CD14-positive monocyte (primary cell): Measurements from ENCODE around the gene DHX57. TPM values are rescaled to one million over a fixed set of nuclear protein-coding genes. Genes with fewer than 3 reads are reported as not detected.

Experiments used
- DNase-seq, 3 donors: peaks; one replicate each; pipeline ENCODE4 v3.0.0-alpha.2; 2011 to 2022
- H2AFZ ChIP-seq: 2 replicates; pipeline ENCODE4 v1.6.0; 2012; ENCODE audit warnings: mild to moderate bottlenecking, low read depth, low read length, inconsistent platforms; ENCODE audit not compliant: insufficient read depth, poor library complexity, severe bottlenecking
- H3K27ac ChIP-seq, 2 donors: 1 replicate in 1 of 2; 2 replicates in 1 of 2; pipeline ENCODE4 v1.5.1; 2012 to 2013; ENCODE audit warnings: low read length in 2 of 2, control low read depth in 1 of 2, inconsistent platforms in 1 of 2, low read depth in 1 of 2, mild to moderate bottlenecking in 1 of 2
- H3K27me3 ChIP-seq, 2 donors: one replicate each; pipeline versions ENCODE4 v1.6.0 to v1.6.1; 2011 to 2013; ENCODE audit warnings: low read length in 2 of 2; ENCODE audit not compliant: control insufficient read depth in 2 of 2, insufficient read depth in 2 of 2
- H3K36me3 ChIP-seq, 2 donors: replicated peaks in 1 of 2; 1 replicate in 1 of 2; 2 replicates in 1 of 2; pipeline versions ENCODE4 v1.5.1 to v1.6.1; 2012 to 2013; ENCODE audit warnings: low read length in 2 of 2, control low read depth in 1 of 2, inconsistent platforms in 1 of 2, mild to moderate bottlenecking in 1 of 2; ENCODE audit not compliant: insufficient read depth in 2 of 2, control insufficient read depth in 1 of 2
- H3K4me1 ChIP-seq, 2 donors: 1 replicate in 1 of 2; 2 replicates in 1 of 2; pipeline versions ENCODE4 v1.5.1 to v1.6.1; 2012 to 2013; ENCODE audit warnings: low read length in 2 of 2, control low read depth in 1 of 2, inconsistent platforms in 1 of 2, mild to moderate bottlenecking in 1 of 2, moderate library complexity in 1 of 2; ENCODE audit not compliant: insufficient read depth in 2 of 2, control insufficient read depth in 1 of 2
- H3K4me2 ChIP-seq: replicated peaks from 2 replicates; pipeline ENCODE3; 2012; ENCODE audit warnings: low read length, moderate library complexity, mild to moderate bottlenecking; ENCODE audit not compliant: poor library complexity, severe bottlenecking; ENCODE audit errors: extremely low read depth
- H3K4me3 ChIP-seq, 3 experiments: fragments of 200-600 bp in 1 of 3; sonication (generic) in 1 of 3; replicated peaks in 1 of 3; 1 replicate in 2 of 3; 2 replicates in 1 of 3; pipeline ENCODE4 v1.5.1; 2011 to 2013; ENCODE audit warnings: low read length in 3 of 3, mild to moderate bottlenecking in 3 of 3, control low read depth in 2 of 3, low read depth in 2 of 3, inconsistent platforms in 1 of 3, moderate library complexity in 1 of 3
- H3K79me2 ChIP-seq: 2 replicates; pipeline ENCODE4 v1.6.0; 2012; ENCODE audit warnings: mild to moderate bottlenecking, control low read depth, inconsistent platforms, low read length, moderate library complexity; ENCODE audit not compliant: insufficient read depth
- H3K9ac ChIP-seq: 2 replicates; pipeline ENCODE4 v1.6.0; 2017; ENCODE audit warnings: low read length, mild to moderate bottlenecking; ENCODE audit not compliant: insufficient read depth, poor library complexity, severe bottlenecking
- H3K9me3 ChIP-seq, 2 donors: replicated peaks in 1 of 2; 1 replicate in 1 of 2; 2 replicates in 1 of 2; pipeline versions ENCODE4 v1.5.1 to v1.6.1; 2012 to 2013; ENCODE audit warnings: low read length in 2 of 2, control low read depth in 1 of 2; ENCODE audit not compliant: control insufficient read depth in 1 of 2, insufficient read depth in 1 of 2
- H4K20me1 ChIP-seq: 2 replicates; pipeline ENCODE4 v1.6.0; 2012; ENCODE audit warnings: mild to moderate bottlenecking, low read length, control low read depth, moderate library complexity; ENCODE audit not compliant: insufficient read depth
- H3K27ac Mint-ChIP-seq, 7 donors: one replicate each; pipeline ENCODE4 v1.8.0; 2020; ENCODE audit warnings: mild to moderate bottlenecking in 7 of 7, mixed read lengths in 7 of 7, moderate library complexity in 6 of 7, inconsistent platforms in 2 of 7
- H3K27me3 Mint-ChIP-seq, 3 donors: one replicate each; pipeline ENCODE4 v1.8.0; 2021 to 2022; ENCODE audit warnings: low read depth in 3 of 3, mild to moderate bottlenecking in 3 of 3, mixed read lengths in 3 of 3, moderate library complexity in 3 of 3, inconsistent platforms in 1 of 3
- H3K36me3 Mint-ChIP-seq, 2 donors: one replicate each; pipeline ENCODE4 v1.8.0; 2020; ENCODE audit warnings: mixed read lengths in 2 of 2, inconsistent platforms in 1 of 2, mild to moderate bottlenecking in 1 of 2
- H3K4me1 Mint-ChIP-seq: one replicate; pipeline ENCODE4 v1.8.0; 2020; ENCODE audit warnings: mild to moderate bottlenecking, mixed read lengths
- H3K4me3 Mint-ChIP-seq, 2 donors: one replicate each; pipeline ENCODE4 v1.8.0; 2020; ENCODE audit warnings: mild to moderate bottlenecking in 2 of 2, mixed read lengths in 2 of 2, moderate library complexity in 1 of 2
- H3K9me3 Mint-ChIP-seq, 7 donors: one replicate each; pipeline ENCODE4 v1.8.0; 2020 to 2022; ENCODE audit warnings: mixed read lengths in 7 of 7, mild to moderate bottlenecking in 6 of 7, moderate library complexity in 6 of 7, inconsistent platforms in 2 of 7
- CTCF ChIP-seq: fragments of 200-600 bp; IDR thresholded peaks from one replicate; pipeline ENCODE4 v1.8.0; 2022; ENCODE audit warnings: antibody characterized with exemption, mild to moderate bottlenecking
- WGBS: methylation state at CpG from one replicate; pipeline ENCODE4 v1.1.5; 2013; ENCODE audit warnings: missing lambda C conversion rate; ENCODE audit not compliant: insufficient coverage; 5-methylcytosine and 5-hydroxymethylcytosine counted together
- intact Hi-C, 2 donors: fragments of 100-400 bp; cut with micrococcal nuclease; formaldehyde crosslinking; loops; one replicate each; pipeline versions ENCODE4 v1.15.0 to v1.15.1; 2023
- polyA plus RNA-seq, 3 donors: library from polyadenylated mRNA; depleted of rRNA in 1 of 3; unstranded in 2 of 3; stranded (reverse) in 1 of 3; fragments of 300-500 nt in 2 of 3; fragments of >200 nt in 1 of 3; fragmentation: Illumina TruSeq in 2 of 3; gene quantifications; 1 replicate in 2 of 3; 2 replicates in 1 of 3; pipeline ENCODE4 v1.2.3, GENCODE V29; 2012 to 2021

DHX57 gene
- polyA plus RNA-seq, 3 donors, result 7.7 to 13.4 (median 12.9) TPM

- DNase-seq, result no peak
- Mint-ChIP-seq H3K27me3 (no peaks in the 10 kb centered on the region), H3K36me3 (peaks cover 16 to 21% of the 10 kb centered on the region in 2 donors), H3K4me3 (no peak overlapping the region), H3K27ac (no peak overlapping the region), H3K9me3 (peaks cover 16 to 32% (median 27%) of the 10 kb centered on the region in 7 donors), H3K4me1 (peaks cover 33% of the 10 kb centered on the region)
- Histone ChIP-seq H3K4me3 (no peak overlapping the region), H3K27ac (no peak overlapping the region), H2AFZ (no peak overlapping the region), H3K36me3 (peaks cover 0 to 4% of the 10 kb centered on the region in 2 donors), H3K4me2 (no peak overlapping the region), H3K9me3 (peaks cover 11 to 12% of the 10 kb centered on the region in 2 donors), H3K27me3 (no peaks in the 10 kb centered on the region), H4K20me1 (no peaks in the 10 kb centered on the region), H3K9ac (no peak overlapping the region), H3K79me2 (peaks cover 56% of the 10 kb centered on the region), H3K4me1 (peaks cover 15 to 17% of the 10 kb centered on the region in 2 donors)
- no peak for TF ChIP-seq CTCF
- intact Hi-C loops, result no loop called here
- WGBS, result 100% methylated on average over 1 of the region's 5 CpGs
Observed at GRCh38 chr2:38873763-38874162, 2.0 kb downstream of the DHX57 start.

- no peaks in the 10 kb centered on the region for H4K20me1 ChIP-seq
- H3K4me3 ChIP-seq, result no peak overlapping the region
- no peak overlapping the region for H3K4me2 ChIP-seq
- no peak for TF ChIP-seq CTCF
- DNase-seq, result no peak
- H3K4me1 ChIP-seq, result peaks cover 12 to 16% of the 10 kb centered on the region in 2 donors
- peaks cover 11 to 12% of the 10 kb centered on the region in 2 donors for H3K9me3 ChIP-seq
- peaks cover 30% of the 10 kb centered on the region for H3K4me1 Mint-ChIP-seq
- H3K36me3 ChIP-seq, result peaks cover 16 to 23% of the 10 kb centered on the region in 2 donors
- H3K9ac ChIP-seq, result no peak overlapping the region
- WGBS, result 100% methylated on average over 1 of the region's 3 CpGs
- H3K79me2 ChIP-seq, result peaks cover 59% of the 10 kb centered on the region
- H3K36me3 Mint-ChIP-seq, result peaks cover 31 to 37% of the 10 kb centered on the region in 2 donors
- H3K27me3 ChIP-seq, result no peaks in the 10 kb centered on the region
- no peak overlapping the region for H3K4me3 Mint-ChIP-seq
- H3K27ac Mint-ChIP-seq, result no peak overlapping the region
- peaks cover 16 to 32% (median 27%) of the 10 kb centered on the region in 7 donors for H3K9me3 Mint-ChIP-seq
- intact Hi-C loops, result no loop called here
- H2AFZ ChIP-seq, result no peak overlapping the region
- no peaks in the 10 kb centered on the region for H3K27me3 Mint-ChIP-seq
- no peak overlapping the region for H3K27ac ChIP-seq
Observed at GRCh38 chr2:38871432-38871831, 4.3 kb downstream of the DHX57 start.
